Measurements from ENCODE around the gene PLXDC2. TPM values are rescaled to one million over a fixed set of nuclear protein-coding genes. Genes with fewer than 3 reads are reported as not detected.

PLXDC2 gene
- total and polyA plus RNA-seq, 2 donors (not counting 1 experiment from before 2014, with no cell fraction given): 0.07 TPM

DNA sequence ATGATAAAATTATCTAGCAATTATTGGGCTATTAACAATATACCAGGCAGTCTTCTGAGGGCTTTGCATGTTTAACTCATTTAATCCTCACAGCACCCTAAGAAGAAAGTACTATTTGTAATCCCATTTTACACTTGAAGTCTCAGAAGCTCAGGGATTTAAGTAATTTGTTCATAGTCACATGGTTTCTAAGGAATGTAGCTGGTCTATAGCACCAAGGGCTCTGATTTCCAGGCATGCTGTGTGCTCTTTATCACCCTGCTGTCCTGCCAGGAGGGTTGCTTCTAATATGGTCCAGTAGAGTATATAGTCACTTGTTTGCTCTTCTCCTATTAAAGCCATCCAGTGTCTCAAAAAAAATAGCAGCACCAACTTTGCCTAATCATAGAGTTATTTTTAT is 417.2 kb downstream of the PLXDC2 start:
- no peak overlapping the region for H3K27ac ChIP-seq (ENCODE audit: low read length in 2 of 2)
- ATAC-seq (ENCODE audit: low read depth): no peak
- no peak overlapping the region for H3K27ac Mint-ChIP-seq

DNA sequence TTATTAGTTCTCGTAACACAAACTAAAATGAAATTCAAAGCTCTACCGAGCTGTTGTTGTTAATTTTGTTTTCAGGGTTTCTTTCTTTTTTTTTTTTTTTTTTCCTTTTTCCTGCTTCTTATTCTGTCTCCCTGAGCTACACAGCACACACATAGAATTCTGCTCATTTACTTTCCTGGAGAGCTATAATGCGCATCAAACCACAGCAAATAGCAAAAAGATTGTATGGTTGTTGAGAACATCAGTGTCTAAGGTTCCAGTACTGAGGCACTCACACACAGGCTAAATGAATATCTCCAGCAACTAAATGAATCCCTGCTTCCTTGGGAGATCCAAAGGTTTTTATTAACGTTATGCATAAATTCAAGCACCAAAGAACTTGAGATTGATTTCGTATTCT is 418.3 kb downstream of the PLXDC2 start:
- Histone ChIP-seq H3K4me1 (ENCODE audit: control insufficient read depth in 2 of 2, insufficient read depth in 2 of 2, low read length in 2 of 2) (no peaks in the 10 kb centered on the region), H3K79me2 (ENCODE audit: control insufficient read depth, insufficient read depth, low read length) (no peaks in the 10 kb centered on the region), H3K9me3 (ENCODE audit: control extremely low read depth in 1 of 3, control insufficient read depth in 2 of 3, insufficient read depth in 1 of 3, low read length in 2 of 3) (peaks cover 0 to 2% (median 1%) of the 10 kb centered on the region in 3 donors), H4K20me1 (ENCODE audit: control insufficient read depth, insufficient read depth, low read length, poor library complexity, severe bottlenecking) (no peaks in the 10 kb centered on the region), H3K4me3 (ENCODE audit: control extremely low read depth in 1 of 5, extremely low read depth in 1 of 5, insufficient read depth in 1 of 5, low read depth in 2 of 5, low read length in 4 of 5) (no peak overlapping the region), H3K4me2 (replicated peaks; ENCODE audit: low read depth, low read length, poor library complexity, severe bottlenecking) (no peak overlapping the region), H3K36me3 (replicated peaks in 1 of 2; ENCODE audit: control extremely low read depth in 1 of 2, control insufficient read depth in 1 of 2, extremely low read depth in 1 of 2, insufficient read depth in 2 of 2, low read length in 1 of 2) (no peaks in the 10 kb centered on the region), H2AFZ (ENCODE audit: insufficient read depth, low read depth, low read length, poor library complexity, severe bottlenecking) (no peak overlapping the region), H3K9ac (ENCODE audit: low read length) (no peak overlapping the region), H3K27ac (ENCODE audit: low read length in 2 of 2) (no peak overlapping the region), H3K27me3 (replicated peaks in 1 of 4; ENCODE audit: control extremely low read depth in 1 of 4, control insufficient read depth in 3 of 4, insufficient read depth in 4 of 4, low read length in 3 of 4) (no peaks in the 10 kb centered on the region)
- intact Hi-C loops (cut with micrococcal nuclease): no loop called here
- H3K4me1 Mint-ChIP-seq: no peaks in the 10 kb centered on the region
- POLR2A ChIA-PET: no interaction called here
- TF ChIP-seq EZH2 (IDR thresholded peaks at IDR 0.05; ENCODE audit: borderline replicate concordance, insufficient read depth, low read depth, low read length, poor library complexity, severe bottlenecking): no peak
- TF ChIP-seq, protein P1, sequence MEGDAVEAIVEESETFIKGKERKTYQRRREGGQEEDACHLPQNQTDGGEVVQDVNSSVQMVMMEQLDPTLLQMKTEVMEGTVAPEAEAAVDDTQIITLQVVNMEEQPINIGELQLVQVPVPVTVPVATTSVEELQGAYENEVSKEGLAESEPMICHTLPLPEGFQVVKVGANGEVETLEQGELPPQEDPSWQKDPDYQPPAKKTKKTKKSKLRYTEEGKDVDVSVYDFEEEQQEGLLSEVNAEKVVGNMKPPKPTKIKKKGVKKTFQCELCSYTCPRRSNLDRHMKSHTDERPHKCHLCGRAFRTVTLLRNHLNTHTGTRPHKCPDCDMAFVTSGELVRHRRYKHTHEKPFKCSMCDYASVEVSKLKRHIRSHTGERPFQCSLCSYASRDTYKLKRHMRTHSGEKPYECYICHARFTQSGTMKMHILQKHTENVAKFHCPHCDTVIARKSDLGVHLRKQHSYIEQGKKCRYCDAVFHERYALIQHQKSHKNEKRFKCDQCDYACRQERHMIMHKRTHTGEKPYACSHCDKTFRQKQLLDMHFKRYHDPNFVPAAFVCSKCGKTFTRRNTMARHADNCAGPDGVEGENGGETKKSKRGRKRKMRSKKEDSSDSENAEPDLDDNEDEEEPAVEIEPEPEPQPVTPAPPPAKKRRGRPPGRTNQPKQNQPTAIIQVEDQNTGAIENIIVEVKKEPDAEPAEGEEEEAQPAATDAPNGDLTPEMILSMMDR (IDR thresholded peaks at IDR 0.05): no peak
- WGBS (ENCODE audit: insufficient coverage): 80% methylated on average over 2 of the region's 5 CpGs
- DNase-seq (no peak), ATAC-seq (ENCODE audit: low read depth) (no peak)
- peaks cover 2% of the 10 kb centered on the region for H3K9me3 Mint-ChIP-seq (ENCODE audit: insufficient read depth)
- H3K27ac Mint-ChIP-seq: no peak overlapping the region
- H3K27me3 Mint-ChIP-seq: no peaks in the 10 kb centered on the region
- H3K4me3 Mint-ChIP-seq: no peak overlapping the region
- CTCF ChIA-PET: no interaction called here

More for the DNA sequence above, 417.2 kb downstream of the PLXDC2 start:
- peaks cover 2% of the 10 kb centered on the region for H3K9me3 Mint-ChIP-seq (ENCODE audit: insufficient read depth)
- Histone ChIP-seq H3K79me2 (ENCODE audit: control insufficient read depth, insufficient read depth, low read length) (no peaks in the 10 kb centered on the region), H3K9me3 (ENCODE audit: control extremely low read depth in 1 of 3, control insufficient read depth in 2 of 3, insufficient read depth in 1 of 3, low read length in 2 of 3) (peaks cover 0 to 2% (median 1%) of the 10 kb centered on the region in 3 donors), H4K20me1 (ENCODE audit: control insufficient read depth, insufficient read depth, low read length, poor library complexity, severe bottlenecking) (no peaks in the 10 kb centered on the region), H3K36me3 (replicated peaks in 1 of 2; ENCODE audit: control extremely low read depth in 1 of 2, control insufficient read depth in 1 of 2, extremely low read depth in 1 of 2, insufficient read depth in 2 of 2, low read length in 1 of 2) (no peaks in the 10 kb centered on the region), H3K4me2 (replicated peaks; ENCODE audit: low read depth, low read length, poor library complexity, severe bottlenecking) (no peak overlapping the region), H3K27me3 (replicated peaks in 1 of 4; ENCODE audit: control extremely low read depth in 1 of 4, control insufficient read depth in 3 of 4, insufficient read depth in 4 of 4, low read length in 3 of 4) (no peaks in the 10 kb centered on the region), H3K9ac (ENCODE audit: low read length) (no peak overlapping the region), H3K4me3 (ENCODE audit: control extremely low read depth in 1 of 5, extremely low read depth in 1 of 5, insufficient read depth in 1 of 5, low read depth in 2 of 5, low read length in 4 of 5) (no peak overlapping the region), H3K4me1 (ENCODE audit: control insufficient read depth in 2 of 2, insufficient read depth in 2 of 2, low read length in 2 of 2) (no peaks in the 10 kb centered on the region), H2AFZ (ENCODE audit: insufficient read depth, low read depth, low read length, poor library complexity, severe bottlenecking) (no peak overlapping the region)
- CTCF ChIA-PET: no interaction called here
- no peaks in the 10 kb centered on the region for H3K27me3 Mint-ChIP-seq
- H3K4me1 Mint-ChIP-seq: no peaks in the 10 kb centered on the region
- TF ChIP-seq, protein P1 (IDR thresholded peaks at IDR 0.05): no peak
- TF ChIP-seq EZH2 (IDR thresholded peaks at IDR 0.05; ENCODE audit: borderline replicate concordance, insufficient read depth, low read depth, low read length, poor library complexity, severe bottlenecking): no peak
- H3K4me3 Mint-ChIP-seq: no peak overlapping the region
- POLR2A ChIA-PET: no interaction called here
- no peak for DNase-seq
- intact Hi-C loops (cut with micrococcal nuclease): no loop called here

Data from B cell (primary cell).